ENCODE measurements around the gene TLE4. TPM values are rescaled to one million over a fixed set of nuclear protein-coding genes. Genes with fewer than 3 reads are reported as not detected.
A peak's percentile ranks its signal among the peaks of the same experiment; 100 is the strongest.

Gene TLE4
- total RNA-seq, 2 donors from 2014 or later, result 9.7 to 130 TPM

DNA sequence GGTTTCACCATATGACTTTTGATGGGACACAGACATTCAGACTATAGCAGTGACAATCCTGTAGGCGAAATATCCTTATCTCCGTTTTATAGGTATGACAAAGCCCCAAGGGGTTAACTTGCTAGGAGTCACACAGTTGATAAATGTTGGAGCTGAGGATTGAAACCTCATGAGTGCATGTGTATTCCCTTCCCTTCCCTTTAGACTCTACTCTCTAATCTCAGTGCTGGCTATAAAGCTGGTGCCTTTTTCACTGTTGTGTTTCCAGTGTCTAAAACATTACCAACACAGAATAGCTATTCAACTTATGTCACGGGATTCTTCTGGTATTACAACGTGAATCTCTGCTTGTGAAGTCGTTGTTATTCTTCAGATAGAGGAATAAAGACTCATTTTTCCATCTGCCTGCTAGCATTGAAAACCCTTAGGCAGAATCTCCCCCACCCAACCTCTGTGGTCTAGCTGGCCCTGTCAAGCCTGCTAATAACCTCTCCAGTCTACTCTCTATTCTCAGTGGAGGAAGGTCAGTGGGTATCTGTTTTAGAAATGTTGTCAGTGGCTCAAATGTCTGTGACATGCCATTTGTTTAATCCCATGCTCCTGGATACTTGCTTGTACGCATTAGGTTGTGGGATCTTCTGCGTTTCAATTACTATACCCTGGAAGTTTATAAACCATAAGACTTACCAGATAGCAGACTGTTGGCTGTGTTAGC, 121.2 kb downstream of the TLE4 start:
- no peaks in the 10 kb centered on the region for H3K9me3 ChIP-seq
- 81% methylated on average over 7 of the region's 7 CpGs for WGBS
- intact Hi-C loops (cut with DNase I), result no loop called here
- DNase-seq (ENCODE audit: low spot score), result no peak
- no peak overlapping the region for H3K27ac ChIP-seq
- no peaks in the 10 kb centered on the region for H3K36me3 ChIP-seq
- H3K4me3 ChIP-seq, result no peak overlapping the region
- no peaks in the 10 kb centered on the region for H3K4me1 ChIP-seq (replicated peaks)
- no peaks in the 10 kb centered on the region for H3K27me3 ChIP-seq (replicated peaks; ENCODE audit: insufficient read depth)
- no peak for TF ChIP-seq POLR2A (IDR thresholded peaks at IDR 0.05)
- TF ChIP-seq, protein P1, sequence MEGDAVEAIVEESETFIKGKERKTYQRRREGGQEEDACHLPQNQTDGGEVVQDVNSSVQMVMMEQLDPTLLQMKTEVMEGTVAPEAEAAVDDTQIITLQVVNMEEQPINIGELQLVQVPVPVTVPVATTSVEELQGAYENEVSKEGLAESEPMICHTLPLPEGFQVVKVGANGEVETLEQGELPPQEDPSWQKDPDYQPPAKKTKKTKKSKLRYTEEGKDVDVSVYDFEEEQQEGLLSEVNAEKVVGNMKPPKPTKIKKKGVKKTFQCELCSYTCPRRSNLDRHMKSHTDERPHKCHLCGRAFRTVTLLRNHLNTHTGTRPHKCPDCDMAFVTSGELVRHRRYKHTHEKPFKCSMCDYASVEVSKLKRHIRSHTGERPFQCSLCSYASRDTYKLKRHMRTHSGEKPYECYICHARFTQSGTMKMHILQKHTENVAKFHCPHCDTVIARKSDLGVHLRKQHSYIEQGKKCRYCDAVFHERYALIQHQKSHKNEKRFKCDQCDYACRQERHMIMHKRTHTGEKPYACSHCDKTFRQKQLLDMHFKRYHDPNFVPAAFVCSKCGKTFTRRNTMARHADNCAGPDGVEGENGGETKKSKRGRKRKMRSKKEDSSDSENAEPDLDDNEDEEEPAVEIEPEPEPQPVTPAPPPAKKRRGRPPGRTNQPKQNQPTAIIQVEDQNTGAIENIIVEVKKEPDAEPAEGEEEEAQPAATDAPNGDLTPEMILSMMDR (IDR thresholded peaks at IDR 0.05), result no peak
- no peak for TF ChIP-seq POLR2AphosphoS5 (IDR thresholded peaks at IDR 0.05)

DNA sequence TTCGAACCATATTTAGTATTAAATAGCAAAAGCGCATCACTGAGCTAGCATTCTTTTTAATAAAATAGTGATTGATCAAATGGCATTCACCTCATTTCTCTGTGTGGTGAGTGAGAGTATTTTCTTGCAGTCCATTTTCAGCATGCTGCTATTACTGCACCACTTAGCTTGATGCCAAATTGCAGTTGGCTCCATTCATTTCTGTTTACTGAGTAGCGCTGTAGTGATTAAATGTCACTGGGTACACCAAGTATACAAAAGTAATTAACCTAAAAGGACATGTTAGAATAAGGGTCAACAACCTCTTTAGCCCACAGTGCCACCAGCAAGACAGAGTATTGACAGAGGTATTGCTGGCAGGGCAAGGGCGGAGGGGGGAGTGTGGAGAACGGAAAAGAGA, 122.0 kb downstream of the TLE4 start:
- Histone ChIP-seq H3K36me3 (no peaks in the 10 kb centered on the region), H3K4me1 (replicated peaks) (no peaks in the 10 kb centered on the region), H3K27me3 (replicated peaks; ENCODE audit: insufficient read depth) (no peaks in the 10 kb centered on the region), H3K4me3 (no peak overlapping the region), H3K9me3 (no peaks in the 10 kb centered on the region), H3K27ac (no peak overlapping the region)
- no peak for DNase-seq (ENCODE audit: low spot score)
- intact Hi-C loops (cut with DNase I), result no loop called here
- no peak for TF ChIP-seq POLR2AphosphoS5 (IDR thresholded peaks at IDR 0.05)
- TF ChIP-seq, protein P1 (IDR thresholded peaks at IDR 0.05), result no peak
- TF ChIP-seq POLR2A (IDR thresholded peaks at IDR 0.05), result no peak
- WGBS, result 75% methylated on average over 5 of the region's 5 CpGs

DNA sequence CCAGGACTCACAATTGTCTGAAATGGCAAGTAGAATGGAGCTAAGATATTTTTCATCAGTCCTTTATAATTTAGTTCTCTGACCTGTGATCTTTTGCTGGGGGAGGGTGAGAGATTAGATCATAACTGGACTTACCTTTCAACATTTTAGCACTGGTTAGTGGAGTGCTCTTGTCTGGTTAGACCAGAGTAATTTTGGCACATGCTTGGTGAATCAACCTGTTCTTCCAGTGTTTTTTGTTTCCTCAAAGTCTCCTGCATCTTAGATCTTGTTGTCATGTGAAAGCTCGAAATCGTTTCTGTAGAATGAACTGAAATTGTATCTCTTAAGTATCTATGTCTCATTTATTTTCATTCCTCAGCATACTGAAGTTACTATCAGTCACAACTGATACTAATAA, 122.4 kb downstream of the TLE4 start:
- no peaks in the 10 kb centered on the region for H3K9me3 ChIP-seq
- no peaks in the 10 kb centered on the region for H3K36me3 ChIP-seq
- H3K27me3 ChIP-seq (replicated peaks; ENCODE audit: insufficient read depth), result no peaks in the 10 kb centered on the region
- no peak overlapping the region for H3K27ac ChIP-seq
- intact Hi-C loops (cut with DNase I), result no loop called here
- TF ChIP-seq POLR2AphosphoS5 (IDR thresholded peaks at IDR 0.05) (no peak), POLR2A (IDR thresholded peaks at IDR 0.05) (no peak)
- TF ChIP-seq, protein P1 (IDR thresholded peaks at IDR 0.05), result no peak
- peak; percentile 12 for DNase-seq (ENCODE audit: low spot score)
- H3K4me1 ChIP-seq (replicated peaks), result no peaks in the 10 kb centered on the region
- H3K4me3 ChIP-seq, result no peak overlapping the region
- 40% methylated on average over 2 of the region's 2 CpGs for WGBS

DNA sequence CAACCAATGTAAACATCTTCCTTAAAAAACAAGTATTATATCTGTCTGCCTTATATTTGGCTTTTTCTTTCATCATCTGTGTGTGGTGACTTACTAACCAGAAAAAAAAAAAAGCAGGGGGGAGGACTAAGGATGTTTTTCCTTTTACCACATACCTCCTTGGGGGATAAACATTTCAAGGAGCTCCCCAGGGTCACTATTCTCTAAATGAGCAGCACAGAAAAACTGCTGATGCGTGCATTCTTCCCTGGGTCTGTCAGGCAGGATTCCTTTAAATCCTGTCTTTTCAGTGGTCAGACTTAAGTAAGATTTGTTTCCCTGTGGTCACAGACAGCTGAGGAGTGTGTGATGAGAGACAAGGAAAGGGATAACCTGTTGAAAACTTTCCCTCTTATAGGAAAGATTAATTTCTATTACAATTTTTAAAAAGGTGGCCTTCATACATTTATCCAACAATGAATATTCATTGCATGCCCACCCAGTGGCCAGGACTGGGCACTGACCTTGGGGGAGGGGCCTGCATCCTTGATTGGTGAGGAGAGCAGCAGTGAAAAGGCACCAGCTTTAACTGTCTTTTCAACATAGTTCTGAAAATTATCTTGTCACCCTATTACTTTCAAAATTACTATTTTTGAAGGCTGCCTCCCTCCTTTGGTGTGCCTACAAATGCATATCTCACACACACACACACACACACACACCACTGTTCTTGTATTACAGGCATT, 123.1 kb downstream of the TLE4 start:
- no peak for TF ChIP-seq POLR2AphosphoS5 (IDR thresholded peaks at IDR 0.05)
- TF ChIP-seq, protein P1 (IDR thresholded peaks at IDR 0.05), result no peak
- no peak for TF ChIP-seq POLR2A (IDR thresholded peaks at IDR 0.05)
- H3K4me3 ChIP-seq, result no peak overlapping the region
- intact Hi-C loops (cut with DNase I), result no loop called here
- no peak for DNase-seq (ENCODE audit: low spot score)
- no peaks in the 10 kb centered on the region for H3K27me3 ChIP-seq (replicated peaks; ENCODE audit: insufficient read depth)
- H3K4me1 ChIP-seq (replicated peaks), result no peaks in the 10 kb centered on the region
- 85% methylated on average over 1 of the region's 1 CpG for WGBS
- H3K27ac ChIP-seq, result no peak overlapping the region
- H3K9me3 ChIP-seq, result no peaks in the 10 kb centered on the region
- no peaks in the 10 kb centered on the region for H3K36me3 ChIP-seq

Data from prostate gland (tissue), 2 donors.